ENCODE results near the gene ARMH2. TPM values are rescaled to one million over a fixed set of nuclear protein-coding genes. Genes with fewer than 3 reads are reported as not detected.
A peak's percentile ranks its signal among the peaks of the same experiment; 100 is the strongest.

Gene ARMH2
- total RNA-seq, 2 donors from 2014 or later = not detected

DNA sequence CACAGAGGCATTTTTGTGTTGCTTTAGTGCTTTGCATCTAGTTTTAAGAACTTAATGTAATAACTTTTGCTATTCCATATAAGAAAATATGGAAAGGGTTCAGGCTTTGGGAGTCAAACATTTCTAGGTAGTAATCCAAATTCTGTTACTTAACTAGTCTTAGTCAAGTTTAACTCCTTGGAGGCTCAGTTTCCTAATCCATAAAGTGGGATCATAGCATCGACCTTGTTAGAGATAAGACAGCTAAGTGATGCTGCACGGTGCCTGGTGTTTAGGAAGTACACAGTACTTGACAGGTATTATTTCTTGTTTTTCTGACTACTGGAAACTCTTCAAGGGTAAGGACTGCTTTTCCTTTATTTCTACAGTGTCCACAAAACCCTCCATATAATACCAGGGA is 24.5 kb upstream of the ARMH2 start:
- 94 to 100% methylated on average over 1 to 2 of the region's 2 CpGs for WGBS, 2 experiments (ENCODE audit: insufficient coverage in 1 of 2, insufficient read length in 1 of 2)
- H3K36me3 ChIP-seq (ENCODE audit: control insufficient read depth, insufficient read depth, low read length) = no peaks in the 10 kb centered on the region
- no peaks in the 10 kb centered on the region for H3K9me3 ChIP-seq (ENCODE audit: control insufficient read depth, low read length)
- no peak overlapping the region for H3K27ac ChIP-seq (ENCODE audit: low read depth, low read length)
- Mint-ChIP-seq H3K27me3 (ENCODE audit: insufficient read depth) (no peaks in the 10 kb centered on the region), H3K36me3 (ENCODE audit: low read depth) (no peaks in the 10 kb centered on the region), H3K4me1 (no peaks in the 10 kb centered on the region), H3K4me3 (no peak overlapping the region), H3K9me3 (no peaks in the 10 kb centered on the region), H3K27ac (no peak overlapping the region)
- DNase-seq = no peak
- TF ChIP-seq, protein P1, sequence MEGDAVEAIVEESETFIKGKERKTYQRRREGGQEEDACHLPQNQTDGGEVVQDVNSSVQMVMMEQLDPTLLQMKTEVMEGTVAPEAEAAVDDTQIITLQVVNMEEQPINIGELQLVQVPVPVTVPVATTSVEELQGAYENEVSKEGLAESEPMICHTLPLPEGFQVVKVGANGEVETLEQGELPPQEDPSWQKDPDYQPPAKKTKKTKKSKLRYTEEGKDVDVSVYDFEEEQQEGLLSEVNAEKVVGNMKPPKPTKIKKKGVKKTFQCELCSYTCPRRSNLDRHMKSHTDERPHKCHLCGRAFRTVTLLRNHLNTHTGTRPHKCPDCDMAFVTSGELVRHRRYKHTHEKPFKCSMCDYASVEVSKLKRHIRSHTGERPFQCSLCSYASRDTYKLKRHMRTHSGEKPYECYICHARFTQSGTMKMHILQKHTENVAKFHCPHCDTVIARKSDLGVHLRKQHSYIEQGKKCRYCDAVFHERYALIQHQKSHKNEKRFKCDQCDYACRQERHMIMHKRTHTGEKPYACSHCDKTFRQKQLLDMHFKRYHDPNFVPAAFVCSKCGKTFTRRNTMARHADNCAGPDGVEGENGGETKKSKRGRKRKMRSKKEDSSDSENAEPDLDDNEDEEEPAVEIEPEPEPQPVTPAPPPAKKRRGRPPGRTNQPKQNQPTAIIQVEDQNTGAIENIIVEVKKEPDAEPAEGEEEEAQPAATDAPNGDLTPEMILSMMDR (conservative IDR thresholded peaks at IDR 0.05) = no peak
- no peaks in the 10 kb centered on the region for H3K27me3 ChIP-seq (ENCODE audit: control insufficient read depth, insufficient read depth, low read length, poor library complexity, severe bottlenecking)
- no peak overlapping the region for H3K9ac ChIP-seq (ENCODE audit: extremely low read depth, low read length, poor library complexity, severe bottlenecking)
- no peaks in the 10 kb centered on the region for H3K4me1 ChIP-seq (ENCODE audit: control insufficient read depth, insufficient read depth, low read length)
- no peak overlapping the region for H3K4me3 ChIP-seq (ENCODE audit: low read length)

- no peaks in the 10 kb centered on the region for H3K27me3 Mint-ChIP-seq (ENCODE audit: insufficient read depth)
- H3K9ac ChIP-seq (ENCODE audit: extremely low read depth, low read length, poor library complexity, severe bottlenecking) = no peak overlapping the region
- no peak overlapping the region for H3K27ac ChIP-seq (ENCODE audit: low read depth, low read length)
- no peak overlapping the region for H3K27ac Mint-ChIP-seq
- WGBS, 2 experiments (ENCODE audit: insufficient coverage in 1 of 2, insufficient read length in 1 of 2) = 95% methylated on average over 6 of the region's 6 CpGs; no CpG with 5 or more reads in 1 of the 2 experiments
- H3K9me3 ChIP-seq (ENCODE audit: control insufficient read depth, low read length) = no peaks in the 10 kb centered on the region
- H3K9me3 Mint-ChIP-seq = no peaks in the 10 kb centered on the region
- no peaks in the 10 kb centered on the region for H3K4me1 ChIP-seq (ENCODE audit: control insufficient read depth, insufficient read depth, low read length)
- DNase-seq = no peak
- H3K4me3 ChIP-seq (ENCODE audit: low read length) = no peak overlapping the region
- TF ChIP-seq, protein P1 (conservative IDR thresholded peaks at IDR 0.05) = no peak
- no peaks in the 10 kb centered on the region for H3K4me1 Mint-ChIP-seq
- no peak overlapping the region for H3K4me3 Mint-ChIP-seq
- H3K27me3 ChIP-seq (ENCODE audit: control insufficient read depth, insufficient read depth, low read length, poor library complexity, severe bottlenecking) = no peaks in the 10 kb centered on the region
- H3K36me3 ChIP-seq (ENCODE audit: control insufficient read depth, insufficient read depth, low read length) = no peaks in the 10 kb centered on the region
- no peaks in the 10 kb centered on the region for H3K36me3 Mint-ChIP-seq (ENCODE audit: low read depth)
Measured at GRCh38 chr6:24822696-24823095, 24.0 kb upstream of the ARMH2 start.

- no peak overlapping the region for H3K4me3 ChIP-seq (ENCODE audit: low read length)
- TF ChIP-seq, protein P1 (conservative IDR thresholded peaks at IDR 0.05) = no peak
- H3K4me1 Mint-ChIP-seq = no peaks in the 10 kb centered on the region
- no peaks in the 10 kb centered on the region for H3K4me1 ChIP-seq (ENCODE audit: control insufficient read depth, insufficient read depth, low read length)
- H3K36me3 ChIP-seq (ENCODE audit: control insufficient read depth, insufficient read depth, low read length) = no peaks in the 10 kb centered on the region
- H3K27ac ChIP-seq (ENCODE audit: low read depth, low read length) = no peak overlapping the region
- H3K27me3 Mint-ChIP-seq (ENCODE audit: insufficient read depth) = no peaks in the 10 kb centered on the region
- no peaks in the 10 kb centered on the region for H3K9me3 Mint-ChIP-seq
- peak overlapping the region; percentile 26 for H3K27ac Mint-ChIP-seq
- no peaks in the 10 kb centered on the region for H3K36me3 Mint-ChIP-seq (ENCODE audit: low read depth)
- no peak for DNase-seq
- no peaks in the 10 kb centered on the region for H3K27me3 ChIP-seq (ENCODE audit: control insufficient read depth, insufficient read depth, low read length, poor library complexity, severe bottlenecking)
- H3K9me3 ChIP-seq (ENCODE audit: control insufficient read depth, low read length) = no peaks in the 10 kb centered on the region
- H3K4me3 Mint-ChIP-seq = no peak overlapping the region
- H3K9ac ChIP-seq (ENCODE audit: extremely low read depth, low read length, poor library complexity, severe bottlenecking) = no peak overlapping the region
- 100% methylated on average over 3 of the region's 3 CpGs; no CpG with 5 or more reads in 1 of the 2 experiments for WGBS, 2 experiments (ENCODE audit: insufficient coverage in 1 of 2, insufficient read length in 1 of 2)
Measured at GRCh38 chr6:24821860-24822444, 23.2 kb upstream of the ARMH2 start.

All from endodermal cell (in vitro differentiated cells).